MM.1S (cell line): Measurements from ENCODE around the gene CABP2.

Experiments
- DNase-seq: peaks from one replicate; pipeline ENCODE4 v3.0.0-alpha.2; 2015
- H2AFZ ChIP-seq: fragments of 300-600 bp; sonication (generic); 2 replicates; pipeline ENCODE4 v1.6.0; 2016; ENCODE audit warnings: antibody characterized with exemption, low read length
- H3F3A ChIP-seq: fragments of 300-600 bp; sonication (generic); 2 replicates; pipeline ENCODE4 v1.6.1; 2016; ENCODE audit warnings: mild to moderate bottlenecking, antibody characterized with exemption, low read length, moderate library complexity, mixed read lengths; ENCODE audit not compliant: insufficient read depth
- H3K27ac ChIP-seq: fragments of 300-600 bp; sonication (generic); 2 replicates; pipeline ENCODE4 v1.5.1; 2016; ENCODE audit warnings: mild to moderate bottlenecking, low read length
- H3K27me3 ChIP-seq: fragments of 300-600 bp; sonication (generic); replicated peaks from 2 replicates; pipeline ENCODE4 v1.6.0; 2016; ENCODE audit warnings: low read length; ENCODE audit not compliant: insufficient read depth
- H3K36me3 ChIP-seq: fragments of 300-600 bp; sonication (generic); replicated peaks from 2 replicates; pipeline ENCODE4 v1.6.1; 2016; ENCODE audit warnings: mild to moderate bottlenecking, low read length, mixed read lengths; ENCODE audit not compliant: insufficient read depth
- H3K4me1 ChIP-seq: fragments of 300-600 bp; sonication (generic); 2 replicates; pipeline ENCODE4 v1.6.1; 2016; ENCODE audit warnings: low read length, mixed read lengths
- H3K4me2 ChIP-seq: fragments of 300-600 bp; sonication (generic); 2 replicates; pipeline ENCODE4 v1.6.0; 2016; ENCODE audit warnings: low read depth, low read length
- H3K4me3 ChIP-seq: fragments of 300-600 bp; sonication (generic); 2 replicates; pipeline ENCODE4 v1.5.1; 2016; ENCODE audit warnings: low read length, mixed read lengths
- H3K79me2 ChIP-seq: fragments of 300-600 bp; sonication (generic); 2 replicates; pipeline ENCODE4 v1.6.1; 2016; ENCODE audit warnings: mixed run types, low read length, mixed read lengths
- H3K9ac ChIP-seq: fragments of 300-600 bp; sonication (generic); 2 replicates; pipeline ENCODE4 v1.6.1; 2016; ENCODE audit warnings: low read length, mixed read lengths
- H3K9me2 ChIP-seq: fragments of 300-600 bp; sonication (generic); replicated peaks from 2 replicates; pipeline ENCODE4 v1.6.1; 2016; ENCODE audit warnings: mild to moderate bottlenecking, low read length, mixed read lengths; ENCODE audit not compliant: insufficient read depth
- H3K9me3 ChIP-seq: fragments of 300-600 bp; sonication (generic); replicated peaks from 2 replicates; pipeline ENCODE4 v1.6.1; 2016; ENCODE audit warnings: mild to moderate bottlenecking, low read length, mixed read lengths; ENCODE audit not compliant: insufficient read depth
- H4K20me1 ChIP-seq: fragments of 300-600 bp; sonication (generic); 2 replicates; pipeline ENCODE4 v1.6.1; 2016; ENCODE audit warnings: mild to moderate bottlenecking, low read length, moderate library complexity, mixed read lengths; ENCODE audit not compliant: insufficient read depth
- EZH2 ChIP-seq: fragments of 300-600 bp; sonication (generic); optimal IDR thresholded peaks from 2 replicates; pipeline ENCODE3; 2017; ENCODE audit warnings: low read depth, mild to moderate bottlenecking, antibody characterized with exemption, low read length, mixed read lengths
- EZH2phosphoT487 ChIP-seq: fragments of 300-600 bp; sonication (generic); IDR thresholded peaks from 2 replicates; pipeline ENCODE4 v1.6.1; 2018; ENCODE audit warnings: antibody characterized with exemption, low read length
- TF ChIP-seq, protein P1 (sequence below): fragments of 300-600 bp; sonication (generic); IDR thresholded peaks from 2 replicates; pipeline ENCODE4 v1.5.1; 2016; ENCODE audit warnings: antibody characterized with exemption, low read length, mixed read lengths

CABP2 gene

DNA sequence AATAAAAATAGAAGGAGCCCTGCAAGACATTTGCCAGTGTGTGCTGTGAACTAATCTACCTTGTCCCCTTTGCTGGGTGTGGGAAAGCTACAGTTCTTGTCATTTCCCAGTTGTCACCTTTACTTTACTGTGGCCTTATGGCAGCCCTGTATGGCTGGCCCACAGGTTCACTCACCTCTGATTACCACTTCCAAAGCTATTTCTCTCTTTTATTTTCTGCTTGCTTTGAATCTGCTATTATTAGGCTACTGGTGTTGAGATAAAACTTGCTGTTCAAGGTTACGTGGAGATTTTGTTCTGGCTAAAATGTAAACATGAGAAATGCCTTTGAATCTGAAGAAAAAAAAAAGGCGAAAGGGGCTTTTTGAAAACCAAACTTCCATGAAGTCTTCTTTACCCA is 9.6 kb upstream of the CABP2 start:
- Histone ChIP-seq H3K79me2 (no peaks in the 10 kb centered on the region), H3K4me2 (no peak overlapping the region), H3F3A (no peaks in the 10 kb centered on the region), H3K4me1 (no peaks in the 10 kb centered on the region), H3K27me3 (peaks cover 37% of the 10 kb centered on the region), H3K9me3 (no peaks in the 10 kb centered on the region), H3K4me3 (no peak overlapping the region), H3K9ac (no peak overlapping the region), H2AFZ (no peak overlapping the region), H3K9me2 (no peaks in the 10 kb centered on the region), H4K20me1 (no peaks in the 10 kb centered on the region), H3K36me3 (no peaks in the 10 kb centered on the region), H3K27ac (no peak overlapping the region)
- TF ChIP-seq, protein P1, sequence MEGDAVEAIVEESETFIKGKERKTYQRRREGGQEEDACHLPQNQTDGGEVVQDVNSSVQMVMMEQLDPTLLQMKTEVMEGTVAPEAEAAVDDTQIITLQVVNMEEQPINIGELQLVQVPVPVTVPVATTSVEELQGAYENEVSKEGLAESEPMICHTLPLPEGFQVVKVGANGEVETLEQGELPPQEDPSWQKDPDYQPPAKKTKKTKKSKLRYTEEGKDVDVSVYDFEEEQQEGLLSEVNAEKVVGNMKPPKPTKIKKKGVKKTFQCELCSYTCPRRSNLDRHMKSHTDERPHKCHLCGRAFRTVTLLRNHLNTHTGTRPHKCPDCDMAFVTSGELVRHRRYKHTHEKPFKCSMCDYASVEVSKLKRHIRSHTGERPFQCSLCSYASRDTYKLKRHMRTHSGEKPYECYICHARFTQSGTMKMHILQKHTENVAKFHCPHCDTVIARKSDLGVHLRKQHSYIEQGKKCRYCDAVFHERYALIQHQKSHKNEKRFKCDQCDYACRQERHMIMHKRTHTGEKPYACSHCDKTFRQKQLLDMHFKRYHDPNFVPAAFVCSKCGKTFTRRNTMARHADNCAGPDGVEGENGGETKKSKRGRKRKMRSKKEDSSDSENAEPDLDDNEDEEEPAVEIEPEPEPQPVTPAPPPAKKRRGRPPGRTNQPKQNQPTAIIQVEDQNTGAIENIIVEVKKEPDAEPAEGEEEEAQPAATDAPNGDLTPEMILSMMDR: no peak
- no peak for DNase-seq

DNA sequence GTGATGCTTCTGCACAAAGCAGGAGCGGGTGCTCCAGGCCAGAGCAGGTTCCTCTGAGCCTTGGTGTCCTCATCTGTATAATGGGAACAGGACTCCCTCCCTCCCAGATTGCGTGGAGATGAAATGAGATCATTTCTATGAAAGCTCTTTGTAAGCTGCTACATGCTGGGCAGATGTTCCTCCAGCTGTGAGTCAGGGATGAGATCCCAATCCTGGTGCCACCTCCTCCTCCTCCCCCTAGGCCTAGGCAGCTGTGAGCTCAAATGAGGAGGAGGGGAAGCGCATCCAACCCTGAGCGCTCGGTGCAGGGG is 7.0 kb upstream of the CABP2 start:
- no peak for DNase-seq
- no peak overlapping the region for H3K4me2 ChIP-seq
- no peak overlapping the region for H3K9ac ChIP-seq
- no peaks in the 10 kb centered on the region for H3F3A ChIP-seq
- no peak overlapping the region for H3K27ac ChIP-seq
- H3K36me3 ChIP-seq: no peaks in the 10 kb centered on the region
- H3K4me1 ChIP-seq: no peaks in the 10 kb centered on the region
- no peak overlapping the region for H3K4me3 ChIP-seq
- H3K9me3 ChIP-seq: no peaks in the 10 kb centered on the region
- no peaks in the 10 kb centered on the region for H3K79me2 ChIP-seq
- H3K27me3 ChIP-seq: peaks cover 61% of the 10 kb centered on the region
- H3K9me2 ChIP-seq: no peaks in the 10 kb centered on the region
- no peaks in the 10 kb centered on the region for H4K20me1 ChIP-seq
- TF ChIP-seq, protein P1: no peak
- TF ChIP-seq EZH2phosphoT487: no peak
- TF ChIP-seq EZH2: no peak
- no peak overlapping the region for H2AFZ ChIP-seq

DNA sequence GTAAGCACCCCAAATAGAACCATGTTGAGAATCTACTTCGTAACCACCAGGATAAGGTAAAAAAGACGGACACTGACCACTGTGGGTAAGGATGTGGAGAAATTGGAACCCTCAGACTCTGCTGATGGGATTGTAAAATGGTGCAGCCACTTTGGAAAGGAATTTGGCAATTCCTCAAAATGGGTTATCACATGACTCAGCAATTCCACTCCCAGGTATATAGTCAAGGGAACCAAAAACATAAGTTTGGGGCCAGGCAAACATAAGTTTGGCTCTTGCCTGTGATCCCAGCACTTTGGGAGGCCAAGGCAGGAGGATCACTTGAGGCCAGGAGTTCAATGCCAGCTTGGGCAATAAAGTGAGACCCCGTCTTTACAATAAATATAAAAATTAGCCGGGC is 5.1 kb upstream of the CABP2 start:
- DNase-seq: no peak
- Histone ChIP-seq H3F3A (no peaks in the 10 kb centered on the region), H3K79me2 (no peaks in the 10 kb centered on the region), H3K4me1 (no peaks in the 10 kb centered on the region), H4K20me1 (no peaks in the 10 kb centered on the region), H3K9me2 (no peaks in the 10 kb centered on the region), H3K4me3 (no peak overlapping the region), H3K4me2 (no peak overlapping the region), H3K9me3 (no peaks in the 10 kb centered on the region), H3K27me3 (peaks cover 71% of the 10 kb centered on the region), H3K36me3 (no peaks in the 10 kb centered on the region), H2AFZ (no peak overlapping the region), H3K27ac (no peak overlapping the region), H3K9ac (no peak overlapping the region)
- no peak for TF ChIP-seq EZH2
- TF ChIP-seq, protein P1: no peak
- no peak for TF ChIP-seq EZH2phosphoT487
